ENCODE data around the gene CELA1.
"Not testable (repeated sequence)": the region's sequence is repeated elsewhere in the genome, so short reads cannot be mapped to it uniquely, and the experiment has no call there.

CELA1 gene

GRCh38 chr12:51341251-51342007 lies 5.0 kb downstream of the CELA1 start:
- peak; percentile 62 to 68 for DNase-seq

- DNase-seq = no peak
Measured at GRCh38 chr12:51339750-51340149, 6.7 kb downstream of the CELA1 start.

- DNase-seq = not testable (repeated sequence)
Measured at GRCh38 chr12:51337336-51337735, 9.1 kb downstream of the CELA1 start.

GRCh38 chr12:51335931-51336330 lies 10.5 kb downstream of the CELA1 start:
- no peak for DNase-seq

GRCh38 chr12:51334764-51335163 lies 11.7 kb downstream of the CELA1 start:
- DNase-seq = no peak

- DNase-seq = no peak
Measured at GRCh38 chr12:51333536-51333935, 12.9 kb downstream of the CELA1 start.

GRCh38 chr12:51330186-51330585 lies 16.3 kb downstream of the CELA1 start:
- no peak for DNase-seq

- no peak for DNase-seq
Measured at GRCh38 chr12:51329742-51330141, 16.7 kb downstream of the CELA1 start.

- no peak for DNase-seq
Measured at GRCh38 chr12:51328587-51328986, 17.9 kb downstream of the CELA1 start.

GRCh38 chr12:51326698-51327439 lies 19.6 kb downstream of the CELA1 start:
- no peak for DNase-seq

- DNase-seq = no peak
Measured at GRCh38 chr12:51324953-51325352, 21.5 kb downstream of the CELA1 start.

- peak; percentile 47 to 61 for DNase-seq
Measured at GRCh38 chr12:51323966-51324895, 22.2 kb downstream of the CELA1 start, which contains the start of gene BIN2. Gene BIN2 (minus strand): TSS chr12:51324174. CDS start chr12:51324102, 72 bp downstream.

GRCh38 chr12:51323317-51323960 lies 23.0 kb downstream of the CELA1 start:
- DNase-seq = no peak

- no peak for DNase-seq
Measured at GRCh38 chr12:51322452-51322851, 24.0 kb downstream of the CELA1 start.

GRCh38 chr12:51321882-51322281 lies 24.6 kb downstream of the CELA1 start:
- DNase-seq = no peak

GRCh38 chr12:51320695-51321320 lies 25.7 kb downstream of the CELA1 start:
- DNase-seq = no peak

- DNase-seq = no peak
Measured at GRCh38 chr12:51320311-51320694, 26.2 kb downstream of the CELA1 start.

GRCh38 chr12:51318846-51319599 lies 27.5 kb downstream of the CELA1 start:
- DNase-seq = no peak

- not testable (repeated sequence) for DNase-seq
Measured at GRCh38 chr12:51318057-51318806, 28.2 kb downstream of the CELA1 start.

- no peak for DNase-seq
Measured at GRCh38 chr12:51311389-51311788, 35.1 kb downstream of the CELA1 start.

Data from stimulated activated CD4-positive, alpha-beta T cell treated with anti-CD3 and anti-CD28 coated beads, Interleukin-2, amount 100 ng/mL, for 48 hours (primary cell).